GM12874 (cell line): ENCODE data around the gene TGFBR1.

Experiments used
- CTCF ChIP-seq: IDR thresholded peaks from 2 replicates; pipeline ENCODE4 v1.5.1; 2011; ENCODE audit warnings: low read depth, mild to moderate bottlenecking, control low read depth, low read length, moderate library complexity; ENCODE audit not compliant: insufficient read depth

The TGFBR1 gene

GRCh38 chr9:99185934-99186333, 81.0 kb downstream of the TGFBR1 start:
- TF ChIP-seq CTCF, result no peak

GRCh38 chr9:99187311-99187710, 82.4 kb downstream of the TGFBR1 start:
- TF ChIP-seq CTCF, result no peak

- TF ChIP-seq CTCF, result no peak
Measured at GRCh38 chr9:99189186-99189585, 84.3 kb downstream of the TGFBR1 start.

GRCh38 chr9:99189887-99190596, 85.1 kb downstream of the TGFBR1 start:
- TF ChIP-seq CTCF, result no peak

GRCh38 chr9:99190597-99191283, 85.8 kb downstream of the TGFBR1 start:
- no peak for TF ChIP-seq CTCF

GRCh38 chr9:99192786-99193465, 88.0 kb downstream of the TGFBR1 start:
- TF ChIP-seq CTCF, result no peak

GRCh38 chr9:99193466-99193821, 88.5 kb downstream of the TGFBR1 start:
- TF ChIP-seq CTCF, result no peak
